HG03354 (cell line): ENCODE data around the gene NRF1.
"Not testable (repeated sequence)": the region's sequence is repeated elsewhere in the genome, so short reads cannot be mapped to it uniquely, and the experiment has no call there.

ENCODE experiments used
- ATAC-seq: cut with Tn5 transposase; IDR thresholded peaks from one replicate; pipeline ENCODE4 v1.9.1; 2021; ENCODE audit warnings: mild to moderate bottlenecking; ENCODE audit not compliant: unreplicated experiment, poor library complexity, severe bottlenecking

Gene NRF1

DNA sequence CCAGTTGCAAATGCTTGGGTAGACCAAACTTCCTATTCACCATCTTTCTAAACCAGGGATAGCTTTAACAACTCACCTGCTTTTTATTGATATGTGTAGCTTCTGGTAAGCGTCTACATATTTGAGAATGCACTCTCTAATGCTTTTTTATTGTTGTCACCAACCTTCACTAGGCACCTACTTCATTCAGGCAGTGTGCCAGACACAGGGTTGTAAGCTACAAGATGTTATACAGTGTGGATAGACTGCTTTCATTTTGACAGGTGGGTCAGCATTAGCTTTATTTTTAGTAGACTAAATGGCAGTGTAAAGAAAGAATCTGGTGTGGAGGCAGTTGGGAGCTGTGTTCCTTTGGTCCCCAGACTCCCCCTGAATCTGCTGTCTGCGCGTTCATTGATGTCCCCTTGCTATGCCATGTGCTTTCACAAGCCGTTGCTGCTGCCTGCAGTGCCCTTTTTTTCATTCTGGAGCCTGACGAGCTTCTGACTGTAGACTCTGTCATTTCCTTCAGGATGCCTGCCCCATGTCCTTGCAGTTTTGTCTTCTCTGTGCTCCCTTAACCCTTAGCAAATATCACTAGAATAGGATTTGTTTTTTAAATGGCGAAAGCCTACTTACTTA is 32.1 kb downstream of the NRF1 start:
- no peak for ATAC-seq

DNA sequence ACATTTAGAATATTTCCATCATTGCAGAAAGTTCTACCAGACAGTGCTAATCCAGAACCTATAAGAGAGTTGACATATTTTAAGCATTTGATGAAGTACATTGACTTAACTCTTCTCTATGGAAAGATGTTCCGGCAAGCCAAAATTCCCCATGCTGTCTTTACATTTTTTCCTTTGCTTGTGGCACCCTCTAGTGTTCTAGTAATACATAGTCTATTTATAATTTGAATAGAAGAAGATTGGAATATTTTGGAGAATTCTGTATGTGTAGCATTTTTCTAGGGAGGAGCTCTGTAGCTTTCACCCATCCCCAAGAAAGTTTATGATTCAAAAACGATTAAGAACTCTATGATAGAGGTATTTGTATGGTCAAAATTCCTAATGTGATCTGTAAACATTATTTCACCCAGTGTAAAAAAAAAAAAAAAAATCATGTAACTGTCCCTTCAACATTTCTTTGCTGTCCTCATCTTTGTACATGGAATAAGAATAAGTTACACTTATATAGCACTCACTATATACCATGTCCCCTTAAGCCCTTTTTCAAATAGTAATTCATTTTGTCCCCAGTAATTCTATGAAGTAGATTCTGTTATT is 33.2 kb downstream of the NRF1 start:
- no peak for ATAC-seq

DNA sequence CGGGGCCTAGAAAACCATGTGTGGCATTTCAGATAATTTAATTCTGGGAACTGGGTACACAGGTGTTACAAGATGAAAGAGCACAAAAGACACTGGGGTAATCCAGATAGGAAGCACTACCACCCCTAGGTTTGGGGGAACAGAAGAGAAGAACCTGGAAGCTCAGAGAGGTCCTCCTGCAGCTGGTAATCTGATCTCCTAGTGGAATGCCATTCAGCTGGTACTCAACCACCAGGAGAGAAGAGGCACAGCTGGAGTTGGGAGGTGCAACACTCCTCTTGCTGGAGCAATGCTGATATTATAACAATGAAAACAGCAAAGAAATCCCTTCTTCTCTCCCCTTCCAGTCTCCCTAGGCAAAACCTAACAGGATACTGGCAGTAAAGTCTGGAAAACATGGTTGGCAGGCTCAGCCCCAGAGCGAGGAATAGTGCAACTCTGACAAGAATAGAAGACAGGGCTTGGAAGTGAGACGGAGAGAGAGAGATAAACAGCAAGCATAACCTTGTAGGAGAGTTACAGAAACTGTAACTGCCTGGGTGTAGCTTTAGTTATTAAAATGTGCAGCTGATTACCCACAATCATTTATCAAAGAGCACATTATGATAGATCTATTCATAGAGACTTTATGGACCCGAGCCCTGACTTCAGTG is 35.0 kb downstream of the NRF1 start:
- no peak for ATAC-seq

DNA sequence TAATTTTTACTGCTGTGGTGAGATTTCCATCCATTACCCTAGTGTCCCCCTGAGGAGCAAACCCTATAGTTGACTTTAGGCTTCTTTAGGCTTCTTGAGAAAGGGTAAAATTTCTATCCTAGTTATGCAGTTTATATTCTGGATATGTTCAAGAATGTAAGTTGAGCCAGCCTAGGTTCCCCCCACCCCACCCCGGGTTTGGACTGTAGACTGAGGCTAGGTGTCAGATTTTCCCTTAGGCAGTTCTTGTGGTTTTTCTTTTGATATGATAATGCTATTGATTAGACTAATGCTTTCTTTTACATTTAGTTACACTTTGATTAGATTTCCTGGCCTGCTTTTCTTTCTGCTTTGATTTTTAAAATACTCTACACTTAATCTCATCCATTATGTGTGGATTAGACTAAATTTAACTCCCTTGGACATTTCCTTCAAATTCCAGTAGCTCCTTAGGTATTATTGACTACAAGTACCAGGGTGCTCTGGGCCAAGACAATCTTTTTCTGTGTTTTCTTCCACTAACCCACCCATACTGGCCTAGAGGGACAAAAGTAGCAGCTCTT is 37.7 kb downstream of the NRF1 start:
- ATAC-seq: no peak

DNA sequence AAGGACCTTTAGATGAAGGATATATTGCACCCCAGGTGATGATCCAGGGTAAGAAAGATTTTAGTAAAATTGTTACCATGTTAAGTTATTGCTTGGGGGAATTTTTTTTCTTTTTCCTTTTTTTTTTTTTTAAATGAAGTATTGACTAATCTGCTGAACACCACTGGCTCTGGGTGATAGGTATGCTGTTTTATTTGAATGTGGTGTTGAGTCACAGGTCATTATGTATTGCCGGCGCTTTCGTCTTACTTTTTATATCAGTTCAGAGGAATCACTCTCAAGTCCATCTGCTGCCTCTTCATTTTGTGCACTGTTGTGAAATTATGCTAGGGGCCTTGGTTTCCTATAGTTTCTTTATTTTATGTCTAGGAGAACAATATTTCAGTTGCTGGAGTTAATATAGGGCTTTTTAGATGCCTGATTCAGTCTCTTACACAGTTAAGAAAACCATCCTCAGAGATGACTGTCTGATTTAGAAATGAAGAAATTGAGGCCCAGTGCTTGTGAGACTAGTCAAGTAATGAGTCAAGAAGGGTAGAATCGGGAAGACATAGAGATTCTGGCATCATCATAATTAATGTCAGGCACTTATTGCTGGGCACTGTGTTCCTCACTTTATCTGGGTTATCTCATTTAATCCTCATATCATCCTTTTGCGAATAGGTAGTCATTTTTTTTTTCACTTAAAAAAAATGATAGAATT is 38.7 kb downstream of the NRF1 start:
- no peak for ATAC-seq

DNA sequence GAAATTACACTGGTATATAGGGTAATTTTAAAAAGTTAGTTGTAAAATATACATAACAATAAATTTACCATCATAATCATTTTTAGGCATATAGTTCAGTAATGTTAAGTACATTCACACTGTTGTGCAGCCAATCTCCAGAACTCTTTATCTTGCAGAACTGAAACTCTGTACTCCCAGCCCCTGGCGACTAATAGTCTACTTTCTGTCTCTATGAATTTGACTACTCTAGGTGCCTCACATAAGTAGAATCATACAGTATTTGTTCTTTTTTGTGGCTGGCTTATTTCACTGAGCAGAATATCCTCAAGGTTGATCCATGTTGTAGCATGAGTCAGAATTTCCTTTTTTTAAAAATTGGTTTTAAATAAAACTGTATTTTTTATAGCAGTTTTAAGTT is 41.4 kb downstream of the NRF1 start:
- ATAC-seq: no peak

DNA sequence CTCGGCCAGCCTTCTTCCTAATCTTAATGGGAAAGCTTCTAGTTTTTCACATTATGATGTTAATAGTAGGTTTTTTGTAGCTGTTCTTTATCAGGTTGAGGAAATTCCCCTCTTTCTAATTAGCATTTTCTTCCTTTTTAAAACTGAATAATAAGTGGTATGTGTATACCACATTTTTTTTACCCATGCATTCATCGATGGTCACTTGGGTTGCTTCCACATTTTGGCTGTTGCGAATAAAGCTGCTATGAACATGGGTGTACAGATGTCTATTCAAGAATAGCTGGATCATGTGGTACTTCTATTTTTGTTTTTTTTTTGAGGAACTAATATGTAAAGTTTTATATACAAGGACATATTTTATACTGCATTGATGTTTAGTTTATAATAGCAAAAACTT is 44.3 kb downstream of the NRF1 start:
- no peak for ATAC-seq

DNA sequence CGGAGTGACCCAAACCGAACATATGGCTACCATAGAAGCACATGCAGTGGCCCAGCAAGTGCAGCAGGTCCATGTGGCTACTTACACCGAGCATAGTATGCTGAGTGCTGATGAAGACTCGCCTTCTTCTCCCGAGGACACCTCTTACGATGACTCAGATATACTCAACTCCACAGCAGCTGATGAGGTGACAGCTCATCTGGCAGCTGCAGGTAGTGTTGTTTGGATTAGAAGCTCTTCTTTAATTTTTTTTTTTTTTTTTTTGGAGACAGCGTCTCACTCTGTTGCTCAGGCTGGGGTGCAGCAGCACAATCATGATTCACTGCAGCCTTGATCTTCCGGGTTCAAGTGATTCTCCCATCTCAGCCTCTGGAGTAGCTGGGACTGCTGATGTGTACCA is 45.8 kb downstream of the NRF1 start:
- no peak for ATAC-seq

DNA sequence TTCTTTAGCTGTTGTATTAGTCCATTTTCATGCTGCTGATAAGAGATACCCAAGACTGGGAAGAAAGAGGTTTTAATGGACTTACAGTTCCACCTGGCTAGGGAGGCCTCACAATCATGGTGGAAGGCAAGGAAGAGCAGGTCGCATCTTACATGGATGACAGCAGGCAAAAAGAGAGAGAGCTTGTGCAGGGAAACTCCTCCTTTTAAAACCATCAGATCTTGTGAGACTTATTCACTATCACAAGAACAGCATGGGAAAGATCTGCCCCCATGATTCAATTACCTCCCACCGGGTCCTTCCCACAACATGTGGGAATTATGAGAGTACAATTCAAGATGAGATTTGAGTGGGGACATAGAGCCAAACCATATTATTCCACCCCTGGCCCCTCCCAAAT is 48.4 kb downstream of the NRF1 start:
- ATAC-seq: not testable (repeated sequence)

DNA sequence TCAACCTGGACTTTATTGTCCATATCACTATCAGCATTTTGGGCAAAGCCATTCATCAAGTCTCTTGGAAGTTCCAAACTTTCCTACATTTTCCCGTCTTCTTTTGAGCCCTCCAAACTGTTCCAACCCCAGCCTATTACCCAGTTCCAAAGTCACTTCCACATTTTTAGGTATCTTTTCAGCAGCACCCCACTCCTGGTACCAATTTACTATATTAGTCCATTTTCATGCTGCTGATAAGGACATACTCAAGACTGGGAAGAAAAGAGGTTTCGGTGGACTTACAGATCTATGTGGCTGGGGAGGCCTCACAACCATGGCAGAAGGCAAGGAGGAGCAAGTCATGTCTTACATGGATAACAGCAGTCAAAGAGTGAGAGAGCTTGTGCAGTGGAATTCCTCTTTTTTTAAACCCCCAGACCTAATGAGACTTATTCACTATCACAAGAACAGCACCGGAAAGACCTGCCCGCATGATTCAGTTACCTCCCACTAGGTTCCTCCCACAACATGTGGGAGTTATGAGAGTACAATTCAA is 50.2 kb downstream of the NRF1 start:
- ATAC-seq: no peak

DNA sequence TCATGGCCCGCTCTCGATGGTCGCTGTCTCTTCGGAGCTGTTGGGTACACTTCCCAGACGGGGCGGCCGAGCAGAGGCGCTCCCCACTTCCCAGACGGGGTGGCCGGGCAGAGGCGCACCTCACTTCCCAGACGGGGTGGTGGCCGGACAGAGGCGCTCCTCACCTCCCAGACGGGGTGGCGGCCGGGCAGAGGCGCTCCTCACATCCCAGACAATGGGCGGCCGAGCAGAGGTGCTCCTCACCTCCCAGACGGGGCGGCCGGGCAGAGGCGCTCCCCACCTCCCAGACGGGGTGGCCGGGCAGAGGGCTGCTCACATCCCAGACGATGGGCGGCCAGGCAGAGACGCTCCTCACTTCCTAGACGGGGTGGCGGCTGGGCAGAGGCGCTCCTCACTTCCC is 51.7 kb downstream of the NRF1 start:
- not testable (repeated sequence) for ATAC-seq

DNA sequence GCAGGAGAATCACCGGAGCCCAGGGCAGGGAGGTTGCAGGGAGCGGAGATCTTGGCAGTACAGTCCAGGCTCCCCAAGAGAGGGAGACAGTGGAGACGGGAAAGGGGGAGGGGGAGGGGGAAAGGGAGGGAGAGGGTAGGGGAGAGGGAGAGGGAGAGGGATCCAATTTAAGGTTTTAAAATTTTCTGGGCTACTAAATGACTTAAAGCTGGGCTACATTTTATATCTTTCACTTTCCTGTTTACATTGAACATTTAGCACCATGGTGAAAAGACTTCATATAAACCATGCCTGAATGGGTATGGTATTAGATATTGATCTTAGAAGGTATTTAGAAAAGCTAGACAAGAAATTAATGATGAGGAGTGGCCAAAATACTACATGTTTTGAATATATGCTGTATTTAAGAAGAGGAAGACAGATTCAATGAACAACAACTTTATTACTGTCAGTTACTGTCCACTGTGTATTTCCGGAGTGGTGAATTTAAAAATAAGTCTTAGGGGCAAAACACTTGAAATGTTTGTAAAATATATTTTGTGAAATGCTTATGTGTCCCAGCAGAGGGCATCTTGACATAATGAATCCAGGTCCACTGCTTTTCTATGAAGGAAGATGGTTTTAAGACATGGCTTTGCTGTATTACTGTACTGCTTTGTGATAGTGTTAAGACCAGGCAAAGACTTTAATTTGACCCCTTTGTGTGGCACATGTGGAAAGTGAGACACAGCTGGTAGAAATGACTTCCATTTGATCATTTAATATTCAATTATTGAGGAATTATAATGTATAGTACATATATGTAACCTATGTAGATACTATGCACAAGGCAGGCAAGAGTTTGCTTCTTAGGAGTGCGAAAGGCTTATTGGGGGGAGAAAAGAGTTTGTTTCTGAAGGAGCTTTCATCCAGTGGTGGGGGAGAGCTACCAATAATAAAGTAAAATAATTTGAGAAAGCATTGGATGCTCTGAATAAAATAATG is 52.8 kb downstream of the NRF1 start:
- ATAC-seq: no peak

DNA sequence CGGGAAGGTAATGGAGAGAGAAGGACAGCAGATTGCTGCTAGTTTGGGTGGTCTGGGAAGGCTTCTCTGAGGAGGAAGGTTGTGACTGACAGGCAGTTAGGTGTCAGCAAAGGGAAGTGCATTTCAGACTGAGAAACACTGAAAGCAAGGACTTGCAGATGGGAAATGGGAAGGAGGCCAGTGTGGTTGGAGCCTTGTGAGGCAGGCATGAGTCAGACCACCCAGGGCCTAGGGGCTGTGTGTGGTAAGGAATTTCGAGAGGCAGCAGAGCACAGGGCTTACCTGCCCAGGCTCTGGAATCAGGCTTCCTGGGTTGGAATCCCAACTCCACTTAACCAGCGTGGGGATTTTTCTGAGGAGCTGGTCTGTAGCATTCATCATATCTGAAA is 53.5 kb downstream of the NRF1 start:
- no peak for ATAC-seq

DNA sequence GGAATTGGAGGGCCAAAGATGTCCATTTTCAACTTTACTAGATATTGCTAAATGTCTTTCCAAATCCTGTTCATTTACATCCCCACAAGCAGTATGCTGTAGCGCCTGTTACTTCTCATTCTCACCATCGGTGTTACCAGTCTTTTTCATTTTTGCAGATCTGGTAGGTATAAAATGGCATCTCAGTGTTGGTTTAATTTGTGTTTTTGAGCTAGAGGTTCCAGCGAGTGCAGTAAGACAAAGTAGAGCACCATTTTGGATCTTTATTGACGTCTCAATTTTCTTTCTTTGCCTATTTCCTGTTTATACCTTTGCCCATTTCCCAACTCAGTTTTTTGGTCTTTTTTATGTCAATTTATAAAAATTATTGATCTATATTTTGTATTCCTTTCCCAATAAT is 55.6 kb downstream of the NRF1 start:
- ATAC-seq: no peak

DNA sequence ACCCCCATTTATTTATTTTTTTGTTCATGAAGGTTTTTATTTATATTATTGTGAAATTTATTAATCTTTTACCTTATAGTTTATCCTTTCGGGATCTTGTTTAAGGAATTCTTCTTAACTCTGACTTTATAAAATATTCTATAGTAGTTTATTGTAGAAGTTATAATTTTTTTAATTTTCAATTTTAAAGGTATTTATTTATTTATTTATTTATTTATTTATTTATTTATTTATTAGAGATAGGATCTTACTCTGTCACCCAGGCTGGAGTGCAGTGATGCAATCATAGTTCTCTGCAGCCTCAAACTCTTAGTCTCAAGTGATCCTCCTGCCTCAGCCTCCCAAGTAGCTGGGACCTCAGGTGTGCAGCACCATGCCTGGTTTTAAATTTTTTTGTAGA is 56.0 kb downstream of the NRF1 start:
- no peak for ATAC-seq

DNA sequence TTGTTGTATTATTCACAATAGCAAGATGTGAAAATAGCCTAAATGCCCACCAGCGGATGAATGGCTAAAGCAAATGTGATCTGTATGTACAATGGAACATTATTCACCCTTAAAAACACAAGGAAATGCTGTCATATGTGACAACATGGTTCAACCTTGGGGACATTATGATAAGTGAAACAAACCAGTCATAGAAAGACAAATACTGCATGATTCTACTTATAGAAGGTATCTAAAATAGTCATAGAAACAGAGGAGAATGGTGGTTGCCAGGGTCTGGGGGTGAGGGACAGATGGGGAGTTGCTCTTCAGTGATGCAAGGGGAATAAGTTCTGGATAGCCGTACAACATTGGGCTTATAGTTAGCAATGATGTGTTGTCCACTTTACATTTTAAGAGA is 58.4 kb downstream of the NRF1 start:
- ATAC-seq: no peak

DNA sequence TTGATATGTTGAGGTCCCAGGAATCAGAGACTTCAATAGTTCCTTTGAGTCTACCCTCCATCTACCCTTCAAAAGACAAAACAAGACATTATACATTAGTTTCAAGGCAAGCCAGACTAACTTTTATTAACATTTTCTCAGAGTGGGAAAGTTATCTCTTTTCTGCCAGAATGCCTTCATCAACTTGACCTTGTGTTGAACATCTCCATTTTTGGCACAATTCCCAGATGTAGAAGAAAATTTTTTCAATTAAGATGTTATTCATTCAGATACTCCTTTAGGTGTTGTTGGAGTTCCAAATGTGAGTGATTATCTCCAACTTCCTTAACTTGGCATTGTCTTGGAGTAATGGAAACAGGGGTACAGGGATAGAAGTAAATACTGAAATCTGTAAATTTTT is 59.1 kb downstream of the NRF1 start:
- no peak for ATAC-seq

DNA sequence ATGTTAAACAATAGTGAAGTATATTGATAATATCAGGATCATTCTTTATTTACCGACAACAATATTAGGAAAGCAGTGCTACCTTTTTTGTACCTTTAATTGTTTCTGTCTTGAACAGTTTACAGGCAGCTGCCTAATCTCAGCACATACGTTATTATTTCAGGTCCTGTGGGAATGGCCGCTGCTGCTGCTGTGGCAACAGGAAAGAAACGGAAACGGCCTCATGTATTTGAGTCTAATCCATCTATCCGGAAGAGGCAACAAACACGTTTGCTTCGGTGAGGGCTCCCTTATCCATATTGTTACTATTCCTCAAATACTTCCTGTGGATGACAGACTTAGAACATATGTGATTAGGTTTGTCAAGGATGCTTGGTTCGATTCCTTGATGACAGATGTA is 59.7 kb downstream of the NRF1 start:
- no peak for ATAC-seq

DNA sequence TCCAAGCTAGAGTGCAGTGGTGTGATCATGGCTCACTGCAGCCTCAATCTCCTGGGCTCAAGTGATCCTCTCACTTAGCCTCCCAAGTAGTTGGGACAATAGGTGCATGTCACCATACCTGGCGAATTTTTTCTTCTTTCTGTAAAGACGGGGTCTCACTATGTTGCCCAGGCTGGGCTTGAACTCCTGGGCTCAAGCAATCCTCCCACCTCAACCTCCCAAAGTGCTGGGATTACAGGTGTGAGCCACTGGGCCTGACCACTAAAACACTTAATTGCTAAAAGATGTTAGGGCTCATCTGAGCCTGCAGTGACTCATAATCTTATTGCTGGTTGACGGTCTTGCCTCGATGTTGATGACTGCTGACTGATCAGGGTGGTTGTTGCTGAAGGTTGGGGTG is 63.0 kb downstream of the NRF1 start:
- not testable (repeated sequence) for ATAC-seq
